KMS-11 (cell line): Measurements from ENCODE around the gene AIPL1.
"Not testable (repeated sequence)": the region's sequence is repeated elsewhere in the genome, so short reads cannot be mapped to it uniquely, and the experiment has no call there.

ENCODE experiments used
- H2AFZ ChIP-seq: fragments of 200-600 bp; sonication (generic); 2 replicates; pipeline ENCODE4 v1.6.1; 2016; ENCODE audit warnings: antibody characterized with exemption, mixed run types, low read depth
- H3K27ac ChIP-seq: fragments of 200-600 bp; sonication (generic); 2 replicates; pipeline ENCODE4 v1.6.1; 2016; ENCODE audit warnings: mild to moderate bottlenecking, mixed run types
- H3K27me3 ChIP-seq: fragments of 200-600 bp; sonication (generic); 2 replicates; pipeline ENCODE4 v1.6.1; 2017; ENCODE audit warnings: mild to moderate bottlenecking, low read depth, mixed run types, moderate library complexity; ENCODE audit not compliant: insufficient read depth
- H3K36me3 ChIP-seq: fragments of 200-600 bp; sonication (generic); 2 replicates; pipeline ENCODE4 v1.6.1; 2017; ENCODE audit warnings: mild to moderate bottlenecking, mixed run types; ENCODE audit not compliant: insufficient read depth
- H3K4me1 ChIP-seq: fragments of 200-600 bp; sonication (generic); 2 replicates; pipeline ENCODE4 v1.6.1; 2016; ENCODE audit warnings: mild to moderate bottlenecking, low read depth, mixed run types; ENCODE audit not compliant: poor library complexity, severe bottlenecking
- H3K4me2 ChIP-seq: fragments of 200-600 bp; sonication (generic); 2 replicates; pipeline ENCODE4 v1.7.0; 2016; ENCODE audit warnings: mild to moderate bottlenecking, mixed run types
- H3K4me3 ChIP-seq: fragments of 200-600 bp; sonication (generic); IDR thresholded peaks from 2 replicates; pipeline ENCODE4 v1.6.1; 2017; ENCODE audit warnings: low read depth, low read length, mixed read lengths; ENCODE audit not compliant: insufficient read depth
- H3K79me2 ChIP-seq: fragments of 200-600 bp; sonication (generic); 2 replicates; pipeline ENCODE4 v1.6.1; 2016; ENCODE audit warnings: low read depth, mixed run types; ENCODE audit not compliant: insufficient read depth
- H3K9ac ChIP-seq: fragments of 200-600 bp; sonication (generic); 2 replicates; pipeline ENCODE4 v1.6.1; 2016; ENCODE audit warnings: mild to moderate bottlenecking, mixed run types
- H4K20me1 ChIP-seq: fragments of 200-600 bp; sonication (generic); 2 replicates; pipeline ENCODE4 v1.6.1; 2016; ENCODE audit warnings: mild to moderate bottlenecking, mixed run types; ENCODE audit not compliant: insufficient read depth
- CTCF ChIP-seq: fragments of 200-600 bp; sonication (generic); conservative IDR thresholded peaks from 2 replicates; pipeline ENCODE4 v1.6.1; 2017; ENCODE audit warnings: low read depth, mild to moderate bottlenecking, antibody characterized with exemption, low read length, moderate library complexity, mixed read lengths

The AIPL1 gene

GRCh38 chr17:6435051-6435450, at the start of gene AIPL1:
Gene AIPL1, minus strand, starts transcription at chr17:6435121. Its CDS starts 17 bp downstream, at chr17:6435104.
- Histone ChIP-seq H3K27ac (no peak within 1 kb of the TSS), H3K79me2 (no peaks in the 10 kb centered on the region), H3K27me3 (no peaks in the 10 kb centered on the region), H3K36me3 (no peaks in the 10 kb centered on the region), H3K4me1 (no peaks in the 10 kb centered on the region), H3K4me3 (no peak within 1 kb of the TSS), H2AFZ (no peak within 1 kb of the TSS), H3K9ac (no peak within 1 kb of the TSS), H3K4me2 (no peak within 1 kb of the TSS), H4K20me1 (no peaks in the 10 kb centered on the region)
- no peak for TF ChIP-seq CTCF

- no peaks in the 10 kb centered on the region for H4K20me1 ChIP-seq
- no peak overlapping the region for H3K27ac ChIP-seq
- H3K4me3 ChIP-seq = no peak overlapping the region
- H3K79me2 ChIP-seq = no peaks in the 10 kb centered on the region
- no peaks in the 10 kb centered on the region for H3K36me3 ChIP-seq
- H3K27me3 ChIP-seq = no peaks in the 10 kb centered on the region
- no peak overlapping the region for H3K4me2 ChIP-seq
- H2AFZ ChIP-seq = no peak overlapping the region
- no peak overlapping the region for H3K9ac ChIP-seq
- no peaks in the 10 kb centered on the region for H3K4me1 ChIP-seq
- no peak for TF ChIP-seq CTCF
Measured at GRCh38 chr17:6483507-6483906, 48.6 kb upstream of the AIPL1 start.

- not testable (repeated sequence) for H3K4me1 ChIP-seq, H2AFZ ChIP-seq, H3K9ac ChIP-seq, H3K27me3 ChIP-seq, H4K20me1 ChIP-seq, H3K36me3 ChIP-seq, H3K4me2 ChIP-seq, H3K27ac ChIP-seq, H3K79me2 ChIP-seq, H3K4me3 ChIP-seq
Measured at GRCh38 chr17:6482796-6483195, 47.9 kb upstream of the AIPL1 start.

- no peak for TF ChIP-seq CTCF
- Histone ChIP-seq H3K27me3 (no peaks in the 10 kb centered on the region), H3K27ac (no peak overlapping the region), H4K20me1 (no peaks in the 10 kb centered on the region), H3K79me2 (no peaks in the 10 kb centered on the region), H3K4me2 (no peak overlapping the region), H3K9ac (no peak overlapping the region), H2AFZ (no peak overlapping the region), H3K4me1 (no peaks in the 10 kb centered on the region), H3K36me3 (no peaks in the 10 kb centered on the region), H3K4me3 (no peak overlapping the region)
Measured at GRCh38 chr17:6482105-6482455, 47.2 kb upstream of the AIPL1 start.

- no peaks in the 10 kb centered on the region for H4K20me1 ChIP-seq
- no peak overlapping the region for H3K4me3 ChIP-seq
- H3K4me1 ChIP-seq = no peaks in the 10 kb centered on the region
- no peak for TF ChIP-seq CTCF
- no peak overlapping the region for H2AFZ ChIP-seq
- no peak overlapping the region for H3K9ac ChIP-seq
- H3K36me3 ChIP-seq = no peaks in the 10 kb centered on the region
- no peak overlapping the region for H3K4me2 ChIP-seq
- H3K79me2 ChIP-seq = no peaks in the 10 kb centered on the region
- H3K27me3 ChIP-seq = no peaks in the 10 kb centered on the region
- no peak overlapping the region for H3K27ac ChIP-seq
Measured at GRCh38 chr17:6480303-6480675, 45.4 kb upstream of the AIPL1 start.
